ENCODE data around the gene TAMM41.
"Not testable (repeated sequence)": the region's sequence is repeated elsewhere in the genome, so short reads cannot be mapped to it uniquely, and the experiment has no call there.

Gene TAMM41

GRCh38 chr3:11757929-11758328, 88.8 kb downstream of the TAMM41 start:
- Histone ChIP-seq H3K36me3 (ENCODE audit: insufficient read depth) (no peaks in the 10 kb centered on the region), H3K27me3 (ENCODE audit: insufficient read depth, low read depth) (no peaks in the 10 kb centered on the region), H3K4me1 (ENCODE audit: low read depth, poor library complexity, severe bottlenecking) (no peaks in the 10 kb centered on the region), H2AFZ (ENCODE audit: low read depth) (no peak overlapping the region), H3K4me2 (no peak overlapping the region), H3K79me2 (ENCODE audit: insufficient read depth, low read depth) (no peaks in the 10 kb centered on the region), H3K9ac (no peak overlapping the region), H4K20me1 (ENCODE audit: insufficient read depth) (no peaks in the 10 kb centered on the region), H3K4me3 (IDR thresholded peaks at IDR 0.05; ENCODE audit: insufficient read depth, low read depth, low read length) (no peak overlapping the region), H3K27ac (no peak overlapping the region)
- TF ChIP-seq CTCF (conservative IDR thresholded peaks at IDR 0.05; ENCODE audit: low read depth, low read length), result no peak

DNA sequence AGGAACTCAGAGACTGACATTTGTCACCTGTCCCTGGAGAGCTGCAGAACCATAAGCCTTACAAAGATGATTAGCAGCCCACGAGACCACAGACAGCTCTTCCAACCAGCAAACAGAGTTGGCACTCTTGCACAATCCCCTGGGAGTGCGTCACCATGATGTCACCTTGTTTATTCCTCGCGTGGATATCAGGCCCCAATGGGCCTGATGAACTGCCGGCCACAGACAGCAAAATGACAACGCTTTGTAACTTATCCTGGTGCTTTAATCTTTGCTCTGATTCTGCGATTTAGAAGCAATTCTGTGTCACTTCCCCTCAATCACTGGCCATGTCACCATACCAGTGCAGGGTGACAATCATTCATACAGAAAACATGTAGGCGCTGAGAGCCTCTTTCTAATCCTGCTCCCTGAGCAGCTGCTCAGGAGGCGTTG, 89.2 kb downstream of the TAMM41 start:
- Histone ChIP-seq H3K4me2 (no peak overlapping the region), H3K9ac (no peak overlapping the region), H2AFZ (ENCODE audit: low read depth) (no peak overlapping the region), H3K27ac (no peak overlapping the region), H3K4me3 (IDR thresholded peaks at IDR 0.05; ENCODE audit: insufficient read depth, low read depth, low read length) (no peak overlapping the region), H4K20me1 (ENCODE audit: insufficient read depth) (no peaks in the 10 kb centered on the region), H3K4me1 (ENCODE audit: low read depth, poor library complexity, severe bottlenecking) (no peaks in the 10 kb centered on the region), H3K27me3 (ENCODE audit: insufficient read depth, low read depth) (no peaks in the 10 kb centered on the region), H3K79me2 (ENCODE audit: insufficient read depth, low read depth) (no peaks in the 10 kb centered on the region), H3K36me3 (ENCODE audit: insufficient read depth) (no peaks in the 10 kb centered on the region)
- no peak for TF ChIP-seq CTCF (conservative IDR thresholded peaks at IDR 0.05; ENCODE audit: low read depth, low read length)

DNA sequence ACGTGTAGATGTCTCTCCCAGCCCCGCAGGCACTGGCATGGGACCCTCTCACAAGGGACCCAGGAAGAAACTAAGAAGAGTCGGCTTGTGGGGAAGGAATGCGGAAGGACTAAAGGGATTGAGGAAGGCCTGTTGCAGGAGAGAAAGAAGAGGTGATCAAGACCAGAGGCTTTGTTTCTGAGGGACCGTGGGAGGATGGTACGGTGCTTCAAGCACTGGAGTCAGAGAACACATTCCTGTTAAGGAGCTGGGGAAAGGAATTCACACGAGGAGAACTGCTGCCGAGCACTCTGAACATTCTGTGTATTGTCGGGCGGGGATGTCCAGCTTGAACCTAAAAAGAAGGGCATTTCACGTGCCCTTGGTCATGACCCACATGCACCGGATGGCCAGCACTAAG, 91.4 kb downstream of the TAMM41 start:
- no peak overlapping the region for H3K9ac ChIP-seq
- no peaks in the 10 kb centered on the region for H3K36me3 ChIP-seq (ENCODE audit: insufficient read depth)

GRCh38 chr3:11752254-11752653, 94.4 kb downstream of the TAMM41 start:
- not testable (repeated sequence) for H3K27me3 ChIP-seq (ENCODE audit: insufficient read depth, low read depth); H3K79me2 ChIP-seq (ENCODE audit: insufficient read depth, low read depth); H3K4me1 ChIP-seq (ENCODE audit: low read depth, poor library complexity, severe bottlenecking); H4K20me1 ChIP-seq (ENCODE audit: insufficient read depth); H3K4me3 ChIP-seq (IDR thresholded peaks at IDR 0.05; ENCODE audit: insufficient read depth, low read depth, low read length); H3K27ac ChIP-seq; H2AFZ ChIP-seq (ENCODE audit: low read depth); H3K36me3 ChIP-seq (ENCODE audit: insufficient read depth); H3K9ac ChIP-seq; H3K4me2 ChIP-seq

More for the DNA sequence above, 91.4 kb downstream of the TAMM41 start:
- Histone ChIP-seq H4K20me1 (ENCODE audit: insufficient read depth) (no peaks in the 10 kb centered on the region), H3K27me3 (ENCODE audit: insufficient read depth, low read depth) (no peaks in the 10 kb centered on the region), H2AFZ (ENCODE audit: low read depth) (no peak overlapping the region), H3K79me2 (ENCODE audit: insufficient read depth, low read depth) (no peaks in the 10 kb centered on the region), H3K4me1 (ENCODE audit: low read depth, poor library complexity, severe bottlenecking) (no peaks in the 10 kb centered on the region), H3K4me3 (IDR thresholded peaks at IDR 0.05; ENCODE audit: insufficient read depth, low read depth, low read length) (no peak overlapping the region), H3K27ac (no peak overlapping the region), H3K4me2 (no peak overlapping the region)
- TF ChIP-seq CTCF (conservative IDR thresholded peaks at IDR 0.05; ENCODE audit: low read depth, low read length), result no peak

DNA sequence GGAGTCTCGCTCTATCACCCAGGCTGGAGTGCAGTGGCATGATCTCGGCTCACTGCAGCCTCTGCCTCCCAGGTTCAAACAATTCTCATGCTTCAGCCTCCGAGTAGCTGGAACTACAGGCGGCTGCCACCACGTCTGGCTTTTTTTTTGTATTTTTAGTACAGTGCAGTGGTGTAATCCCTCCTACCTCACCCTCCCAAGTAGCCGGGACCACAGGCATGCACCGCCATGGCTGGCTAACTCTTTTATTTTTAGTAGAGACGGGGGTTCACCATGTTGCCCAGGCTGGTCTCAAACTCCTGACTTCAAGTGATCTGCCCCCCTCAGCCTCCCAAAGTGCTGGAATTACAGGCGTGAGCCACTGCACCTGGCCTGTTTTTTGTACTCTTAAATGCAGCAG, 98.4 kb downstream of the TAMM41 start:
- not testable (repeated sequence) for H4K20me1 ChIP-seq (ENCODE audit: insufficient read depth); H3K9ac ChIP-seq; H3K4me1 ChIP-seq (ENCODE audit: low read depth, poor library complexity, severe bottlenecking); H3K36me3 ChIP-seq (ENCODE audit: insufficient read depth); H3K27ac ChIP-seq; H3K4me2 ChIP-seq; H3K27me3 ChIP-seq (ENCODE audit: insufficient read depth, low read depth); H2AFZ ChIP-seq (ENCODE audit: low read depth); H3K4me3 ChIP-seq (IDR thresholded peaks at IDR 0.05; ENCODE audit: insufficient read depth, low read depth, low read length); H3K79me2 ChIP-seq (ENCODE audit: insufficient read depth, low read depth)
